HCT116 (cell line): ENCODE measurements around the gene PDCD2L. TPM values are rescaled to one million over a fixed set of nuclear protein-coding genes. Genes with fewer than 3 reads are reported as not detected.

Experiments used
- ELF1 ChIP-seq: IDR thresholded peaks from 2 replicates; pipeline ENCODE4 v1.6.1; 2012; ENCODE audit warnings: low read depth, borderline replicate concordance
- EZH2 ChIP-seq: fragments of 200-600 bp; sonication (generic); IDR thresholded peaks from 2 replicates; pipeline ENCODE4 v1.6.1; 2017; ENCODE audit warnings: antibody characterized with exemption, mixed run types
- EZH2phosphoT487 ChIP-seq: fragments of 200-600 bp; IDR thresholded peaks from 2 replicates; pipeline ENCODE4 v1.6.1; 2018; ENCODE audit warnings: antibody characterized with exemption, borderline replicate concordance
- FOSL1 ChIP-seq: IDR thresholded peaks from 2 replicates; pipeline ENCODE4 v1.6.1; 2012; ENCODE audit warnings: low read depth
- JUND ChIP-seq: IDR thresholded peaks from 2 replicates; pipeline ENCODE4 v1.6.1; 2012
- POLR2AphosphoS5 ChIP-seq: IDR thresholded peaks from 2 replicates; pipeline ENCODE4 v1.6.1; 2011; ENCODE audit warnings: mild to moderate bottlenecking, low read depth, low read length, moderate library complexity
- REST ChIP-seq: IDR thresholded peaks from 2 replicates; pipeline ENCODE4 v1.6.1; 2012; ENCODE audit warnings: low read depth
- SIN3A ChIP-seq: IDR thresholded peaks from 2 replicates; pipeline ENCODE4 v1.6.1; 2012; ENCODE audit warnings: low read depth
- YY1 ChIP-seq: IDR thresholded peaks from 2 replicates; pipeline ENCODE4 v1.6.1; 2011; ENCODE audit warnings: low read length, low read depth, moderate library complexity, mild to moderate bottlenecking; ENCODE audit not compliant: insufficient replicate concordance; ENCODE audit errors: extremely low read depth
- ZBTB33 ChIP-seq: IDR thresholded peaks from 2 replicates; pipeline ENCODE4 v1.6.1; 2011; ENCODE audit warnings: mild to moderate bottlenecking, low read length, moderate library complexity; ENCODE audit not compliant: insufficient replicate concordance; ENCODE audit errors: extremely low read depth
- total RNA-seq: library from RNA; stranded (reverse); gene quantifications from one replicate; pipeline ENCODE4 v1.2.1, GENCODE V29; 2021; ENCODE audit not compliant: unreplicated experiment

Gene PDCD2L
- total RNA-seq, 1 experiment from 2014 or later: 30.0 TPM

GRCh38 chr19:34381399-34382251 lies 22.6 kb upstream of the PDCD2L start (continued):
- TF ChIP-seq ZBTB33: no peak
- TF ChIP-seq JUND: no peak
- no peak for TF ChIP-seq ELF1
- no peak for TF ChIP-seq YY1
- no peak for TF ChIP-seq REST
- no peak for TF ChIP-seq EZH2
- TF ChIP-seq POLR2AphosphoS5: no peak
- TF ChIP-seq SIN3A: no peak
- TF ChIP-seq FOSL1: no peak
- TF ChIP-seq EZH2phosphoT487: no peak
- TF ChIP-seq, all 23 proteins: peak for 0
